Aorta (tissue), 5 donors: ENCODE results near the gene COLEC12. TPM values are rescaled to one million over a fixed set of nuclear protein-coding genes. Genes with fewer than 3 reads are reported as not detected.

Experiments used
- ATAC-seq: fragments of 200-7000 bp; cut with Tn5 transposase; one replicate; pipeline ENCODE4 v1.9.1; 2022; ENCODE audit warnings: moderate library complexity; ENCODE audit not compliant: low FRiP score
- DNase-seq, 2 donors: peaks; one replicate each; pipeline ENCODE4 v3.0.0-alpha.2; 2020
- H3K27ac ChIP-seq, 2 donors: one replicate each; pipeline ENCODE4 v1.5.1; 2013; ENCODE audit warnings: low read length in 2 of 2, mild to moderate bottlenecking in 2 of 2, moderate library complexity in 2 of 2, control low read depth in 1 of 2, inconsistent platforms in 1 of 2, low read depth in 1 of 2
- H3K27me3 ChIP-seq, 2 donors: one replicate each; pipeline ENCODE4 v1.6.1; 2013; ENCODE audit warnings: control low read depth in 1 of 2, low read length in 1 of 2, mild to moderate bottlenecking in 1 of 2, moderate library complexity in 1 of 2; ENCODE audit not compliant: insufficient read depth in 2 of 2, control insufficient read depth in 1 of 2
- H3K36me3 ChIP-seq, 2 donors: one replicate each; pipeline ENCODE4 v1.6.1; 2013; ENCODE audit warnings: control low read depth in 1 of 2, low read length in 1 of 2, mild to moderate bottlenecking in 1 of 2; ENCODE audit not compliant: insufficient read depth in 2 of 2, control insufficient read depth in 1 of 2
- H3K4me1 ChIP-seq, 2 donors: one replicate each; pipeline ENCODE4 v1.6.1; 2013; ENCODE audit warnings: low read length in 2 of 2, control low read depth in 1 of 2, mild to moderate bottlenecking in 1 of 2, moderate library complexity in 1 of 2; ENCODE audit not compliant: insufficient read depth in 2 of 2, control insufficient read depth in 1 of 2
- H3K4me3 ChIP-seq, 2 donors: one replicate each; pipeline ENCODE4 v1.5.1; 2013; ENCODE audit warnings: low read length in 2 of 2, control low read depth in 1 of 2, mild to moderate bottlenecking in 1 of 2
- H3K9me3 ChIP-seq: one replicate; pipeline ENCODE4 v1.6.1; 2013; ENCODE audit warnings: mild to moderate bottlenecking, low read length; ENCODE audit not compliant: control insufficient read depth
- WGBS, 2 donors: extraction: QIAGEN DNeasy Blood & Tissue Kit; methylation state at CpG; one replicate each; pipeline ENCODE4 v1.1.7; 2013; 5-methylcytosine and 5-hydroxymethylcytosine counted together
- intact Hi-C, 2 donors: fragments of 100-400 bp; cut with DNase I; formaldehyde crosslinking; loops; one replicate each; pipeline versions ENCODE4 v1.14.2 to v1.15.0; 2022
- polyA plus RNA-seq, 2 donors: library from polyadenylated mRNA; stranded (reverse); fragments of 200-250 nt; gene quantifications; one replicate each; pipeline ENCODE4 v1.2.3, GENCODE V29; 2013
- total RNA-seq, 2 donors: library from RNA; stranded (reverse); fragmentation: NEBNext Ultra II Directional; extraction: Animal tissue kit (Norgen Biotek cat#: 25700); gene quantifications; one replicate each; pipeline ENCODE4 v1.2.1, GENCODE V29; 2021
- donor health status: healthy with polysubstance abuse.
- donor health status: Bipolar disorder and iron deficiency.
- donor health status: DM: no; HTN: no; CAD: no.
- donor health status: DM: no; HTN: no; CAD: no.
- donor health status: DM: yes; HTN: yes; CAD: no.

Gene COLEC12
- total and polyA plus RNA-seq, 4 donors = 2.4 to 46.1 (median 10.7) TPM

GRCh38 chr18:362311-363290 is 137.9 kb downstream of the COLEC12 start:
- H3K27ac ChIP-seq = no peak overlapping the region
- no peaks in the 10 kb centered on the region for H3K27me3 ChIP-seq
- ATAC-seq (peak; percentile 49), DNase-seq (no peak)
- 50 to 54% methylated on average over 12 of the region's 12 CpGs for WGBS, 2 donors
- intact Hi-C loops = no loop called here
- no peaks in the 10 kb centered on the region for H3K4me1 ChIP-seq
- H3K9me3 ChIP-seq = no peaks in the 10 kb centered on the region
- H3K36me3 ChIP-seq = no peaks in the 10 kb centered on the region
- H3K4me3 ChIP-seq = no peak overlapping the region

- intact Hi-C loops = no loop called here
- 73 to 75% methylated on average over 7 of the region's 7 CpGs for WGBS, 2 donors
- H3K9me3 ChIP-seq = no peaks in the 10 kb centered on the region
- H3K4me1 ChIP-seq = no peaks in the 10 kb centered on the region
- ATAC-seq = peak; percentile 58
- H3K27ac ChIP-seq = no peak overlapping the region
- H3K36me3 ChIP-seq = no peaks in the 10 kb centered on the region
- H3K4me3 ChIP-seq = no peak overlapping the region
- no peaks in the 10 kb centered on the region for H3K27me3 ChIP-seq
- peak; percentile 68 to 81 for DNase-seq
Observed at GRCh38 chr18:361941-362310, 138.6 kb downstream of the COLEC12 start.

- Histone ChIP-seq H3K4me3 (no peak overlapping the region), H3K36me3 (no peaks in the 10 kb centered on the region), H3K4me1 (no peaks in the 10 kb centered on the region), H3K27ac (no peak overlapping the region), H3K27me3 (no peaks in the 10 kb centered on the region), H3K9me3 (no peaks in the 10 kb centered on the region)
- DNase-seq (no peak), ATAC-seq (no peak)
- 97 to 98% methylated on average over 7 of the region's 7 CpGs for WGBS, 2 donors
- intact Hi-C loops = no loop called here
Observed at GRCh38 chr18:361100-361732, 139.3 kb downstream of the COLEC12 start.

GRCh38 chr18:360676-361075 is 139.8 kb downstream of the COLEC12 start:
- no peak overlapping the region for H3K4me3 ChIP-seq
- H3K4me1 ChIP-seq = no peaks in the 10 kb centered on the region
- no peak for ATAC-seq
- H3K36me3 ChIP-seq = no peaks in the 10 kb centered on the region
- no peaks in the 10 kb centered on the region for H3K27me3 ChIP-seq
- H3K9me3 ChIP-seq = no peaks in the 10 kb centered on the region
- WGBS, 2 donors = 96 to 98% methylated on average over 2 of the region's 2 CpGs
- DNase-seq = no peak
- intact Hi-C loops = no loop called here
- no peak overlapping the region for H3K27ac ChIP-seq

GRCh38 chr18:356778-357177 is 143.7 kb downstream of the COLEC12 start:
- WGBS, 2 donors = 76 to 78% methylated on average over 2 of the region's 2 CpGs
- Histone ChIP-seq H3K36me3 (no peaks in the 10 kb centered on the region), H3K4me3 (no peak overlapping the region), H3K9me3 (no peaks in the 10 kb centered on the region), H3K27ac (no peak overlapping the region), H3K27me3 (no peaks in the 10 kb centered on the region), H3K4me1 (no peaks in the 10 kb centered on the region)
- intact Hi-C loops = no loop called here
- DNase-seq (no peak), ATAC-seq (no peak)

- 93 to 94% methylated on average over 4 of the region's 4 CpGs for WGBS, 2 donors
- H3K4me1 ChIP-seq = no peaks in the 10 kb centered on the region
- no peak for DNase-seq
- ATAC-seq = no peak
- intact Hi-C loops = no loop called here
- no peak overlapping the region for H3K27ac ChIP-seq
- H3K9me3 ChIP-seq = no peaks in the 10 kb centered on the region
- H3K27me3 ChIP-seq = no peaks in the 10 kb centered on the region
- H3K36me3 ChIP-seq = no peaks in the 10 kb centered on the region
- no peak overlapping the region for H3K4me3 ChIP-seq
Observed at GRCh38 chr18:355678-356077, 144.8 kb downstream of the COLEC12 start.

- no peaks in the 10 kb centered on the region for H3K9me3 ChIP-seq
- WGBS, 2 donors = 80 to 86% methylated on average over 3 of the region's 3 CpGs
- no peak for DNase-seq
- H3K4me1 ChIP-seq = no peaks in the 10 kb centered on the region
- no peak for ATAC-seq
- H3K27me3 ChIP-seq = no peaks in the 10 kb centered on the region
- no peak overlapping the region for H3K4me3 ChIP-seq
- intact Hi-C loops = no loop called here
- no peaks in the 10 kb centered on the region for H3K36me3 ChIP-seq
- no peak overlapping the region for H3K27ac ChIP-seq
Observed at GRCh38 chr18:354471-354870, 146.0 kb downstream of the COLEC12 start.

- Histone ChIP-seq H3K36me3 (no peaks in the 10 kb centered on the region), H3K4me3 (no peak overlapping the region), H3K27me3 (no peaks in the 10 kb centered on the region), H3K4me1 (no peaks in the 10 kb centered on the region), H3K9me3 (no peaks in the 10 kb centered on the region), H3K27ac (no peak overlapping the region)
- WGBS, 2 donors = 83 to 90% methylated on average over 4 of the region's 4 CpGs
- intact Hi-C loops = no loop called here
- no peak for ATAC-seq
- DNase-seq = no peak
Observed at GRCh38 chr18:354003-354402, 146.5 kb downstream of the COLEC12 start.

- H3K9me3 ChIP-seq = no peaks in the 10 kb centered on the region
- 82 to 87% methylated on average over 3 of the region's 3 CpGs for WGBS, 2 donors
- H3K27ac ChIP-seq = no peak overlapping the region
Observed at GRCh38 chr18:352438-352837, 148.1 kb downstream of the COLEC12 start.

More at GRCh38 chr18:352438-352837, 148.1 kb downstream of the COLEC12 start:
- ATAC-seq = no peak
- no peak for DNase-seq
- intact Hi-C loops = no loop called here
- H3K36me3 ChIP-seq = no peaks in the 10 kb centered on the region
- no peaks in the 10 kb centered on the region for H3K4me1 ChIP-seq
- no peak overlapping the region for H3K4me3 ChIP-seq
- no peaks in the 10 kb centered on the region for H3K27me3 ChIP-seq
